HG02571 (cell line): Measurements from ENCODE around the gene TP53.

Experiments
- ATAC-seq: cut with Tn5 transposase; IDR thresholded peaks from one replicate; pipeline ENCODE4 v1.9.1; 2021; ENCODE audit warnings: mild to moderate bottlenecking, moderate library complexity; ENCODE audit not compliant: unreplicated experiment

The TP53 gene

GRCh38 chr17:7687072-7687907 lies at the start of gene TP53:
TP53 (minus strand) TSS chr17:7687490; CDS start chr17:7676594, 10,896 bp downstream.
- ATAC-seq = no peak

GRCh38 chr17:7732981-7733539 lies 45.8 kb upstream of the TP53 start:
- no peak for ATAC-seq

GRCh38 chr17:7729816-7730215 lies 42.5 kb upstream of the TP53 start:
- no peak for ATAC-seq

GRCh38 chr17:7727886-7728285 lies 40.6 kb upstream of the TP53 start:
- no peak for ATAC-seq

GRCh38 chr17:7721612-7722011 lies 34.3 kb upstream of the TP53 start:
- no peak for ATAC-seq

- no peak for ATAC-seq
Measured at GRCh38 chr17:7720125-7720524, 32.8 kb upstream of the TP53 start.

GRCh38 chr17:7719661-7720060 lies 32.4 kb upstream of the TP53 start:
- no peak for ATAC-seq

GRCh38 chr17:7717756-7718350 lies 30.6 kb upstream of the TP53 start:
- no peak for ATAC-seq

- ATAC-seq = no peak
Measured at GRCh38 chr17:7716901-7717755, 29.8 kb upstream of the TP53 start, which contains the start of gene DNAH2. DNAH2 (plus strand) TSS chr17:7717744; CDS start chr17:7719735, 1,991 bp downstream.

- no peak for ATAC-seq
Measured at GRCh38 chr17:7715936-7716886, 28.9 kb upstream of the TP53 start.

GRCh38 chr17:7714721-7715594 lies 27.7 kb upstream of the TP53 start:
- ATAC-seq = no peak

- ATAC-seq = no peak
Measured at GRCh38 chr17:7713782-7714181, 26.5 kb upstream of the TP53 start.

- no peak for ATAC-seq
Measured at GRCh38 chr17:7712111-7712771, 25.0 kb upstream of the TP53 start.

GRCh38 chr17:7711051-7711755 lies 23.9 kb upstream of the TP53 start:
- no peak for ATAC-seq

- no peak for ATAC-seq
Measured at GRCh38 chr17:7710301-7710700, 23.0 kb upstream of the TP53 start.

- ATAC-seq = no peak
Measured at GRCh38 chr17:7709031-7709430, 21.7 kb upstream of the TP53 start.

GRCh38 chr17:7707858-7708750 lies 20.8 kb upstream of the TP53 start:
- no peak for ATAC-seq
